ENCODE data around the gene BRPF1.

DNA sequence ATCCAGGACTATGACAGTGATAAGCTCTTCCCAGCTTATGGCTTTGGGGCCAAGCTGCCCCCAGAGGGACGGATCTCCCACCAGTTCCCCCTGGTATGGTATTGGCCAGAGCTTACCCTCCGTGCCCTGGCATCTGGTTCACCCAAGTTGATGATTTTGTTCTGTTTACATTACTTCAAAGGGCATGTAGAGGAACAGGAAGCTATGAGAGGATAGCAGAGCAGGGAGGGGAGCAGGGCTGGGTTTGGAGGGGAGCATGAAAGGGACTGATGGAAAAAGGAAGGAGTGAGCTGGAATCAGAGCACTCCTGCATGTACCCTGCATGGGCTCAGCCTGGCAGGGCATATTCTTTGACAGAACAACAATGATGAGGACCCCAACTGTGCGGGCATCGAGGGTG lies 13.4 kb upstream of the BRPF1 start:
- TF ChIP-seq CTCF (conservative IDR thresholded peaks at IDR 0.05 in 1 of 2, IDR thresholded peaks at IDR 0.05 in 1 of 2; ENCODE audit: low read depth in 1 of 2, low read length in 2 of 2) (no peak), EZH2 (IDR thresholded peaks at IDR 0.05; ENCODE audit: low read length, missing control alignments) (no peak)
